ENCODE results near the gene MIOX. TPM values are rescaled to one million over a fixed set of nuclear protein-coding genes. Genes with fewer than 3 reads are reported as not detected.

The MIOX gene
- total and polyA plus RNA-seq, 2 of the 13 experiments (the other 11 are each of a cell fraction or from before 2014, with no cell fraction given) = 1.5 to 2.9 TPM

DNA sequence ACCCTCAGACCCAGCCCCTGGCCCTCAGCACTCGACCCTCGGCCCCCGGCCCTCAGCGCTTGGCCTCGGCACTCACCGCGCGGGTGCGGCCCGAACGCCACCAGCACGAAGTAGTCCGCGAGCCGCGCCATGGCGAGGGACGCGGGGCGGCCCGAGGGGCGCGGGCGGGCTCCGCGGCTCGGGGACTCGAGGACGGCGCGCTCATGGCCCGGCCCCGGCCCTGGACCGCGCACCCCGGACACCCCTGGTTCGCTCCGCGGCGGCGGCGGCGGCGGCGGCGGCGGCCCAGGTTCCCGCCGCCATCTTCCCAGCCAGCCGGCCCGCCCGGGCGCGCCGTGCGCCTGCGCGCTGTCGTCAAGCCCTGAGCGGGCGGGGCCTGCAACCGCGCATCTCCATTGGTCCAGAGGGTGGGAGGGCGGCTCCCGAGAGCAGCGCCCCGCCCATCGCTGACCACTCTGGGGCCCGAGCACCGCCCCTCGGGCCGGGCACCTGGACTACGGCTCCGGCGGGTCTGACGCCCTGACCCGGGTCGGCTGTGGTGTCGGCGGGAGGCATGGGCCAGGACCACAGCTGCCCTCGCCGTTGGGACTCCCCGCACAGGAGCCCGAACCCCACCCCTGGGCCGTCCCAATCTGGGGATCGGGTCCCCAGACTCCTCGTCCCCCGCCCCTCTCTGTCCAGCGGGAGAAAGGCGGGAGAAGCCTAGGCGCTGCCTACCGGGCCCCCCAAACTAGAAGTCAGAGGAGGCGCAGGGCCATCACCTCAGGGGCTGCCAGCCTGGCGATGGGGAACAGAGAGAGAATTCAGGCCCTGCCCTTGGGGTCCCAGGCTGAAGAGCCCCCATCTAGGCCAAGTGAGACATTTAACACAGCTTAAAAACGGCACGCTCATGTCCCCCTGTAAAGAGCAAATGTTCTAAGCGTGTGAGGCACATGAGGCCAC is 11.7 kb upstream of the MIOX start, which contains the start of gene SBF1 (continued):
- TF ChIP-seq KLF12 (CRISPR knock-in tag; IDR thresholded peaks at IDR 0.05; ENCODE audit: borderline replicate concordance) (no peak), IKZF4 (CRISPR knock-in tag; IDR thresholded peaks at IDR 0.05; ENCODE audit: borderline replicate concordance, low read depth, not compliant biosample characterization) (no peak), ZNF556 (CRISPR knock-in tag; IDR thresholded peaks at IDR 0.05; ENCODE audit: borderline replicate concordance) (no peak; the same call in 1 of the 2 replicates), ATF1 (CRISPR knock-in tag; IDR thresholded peaks at IDR 0.05) (no peak), HNRNPK (IDR thresholded peaks at IDR 0.05; ENCODE audit: low read depth, low read length, poor library complexity, severe bottlenecking) (no peak), JUN (CRISPR knock-in tag; IDR thresholded peaks at IDR 0.05) (no peak), ZNF138 (CRISPR knock-in tag; IDR thresholded peaks at IDR 0.05; ENCODE audit: low read depth) (no peak), IKZF1 (IDR thresholded peaks at IDR 0.05) (no peak), NFE2L2 (IDR thresholded peaks at IDR 0.05; ENCODE audit: low read length) (no peak), KLF11 (CRISPR knock-in tag; IDR thresholded peaks at IDR 0.05) (no peak), TGIF2 (CRISPR knock-in tag; IDR thresholded peaks at IDR 0.05) (no peak), MAF1 (CRISPR knock-in tag; IDR thresholded peaks at IDR 0.05; ENCODE audit: borderline replicate concordance) (no peak)
- TF ChIP-seq, protein P1, sequence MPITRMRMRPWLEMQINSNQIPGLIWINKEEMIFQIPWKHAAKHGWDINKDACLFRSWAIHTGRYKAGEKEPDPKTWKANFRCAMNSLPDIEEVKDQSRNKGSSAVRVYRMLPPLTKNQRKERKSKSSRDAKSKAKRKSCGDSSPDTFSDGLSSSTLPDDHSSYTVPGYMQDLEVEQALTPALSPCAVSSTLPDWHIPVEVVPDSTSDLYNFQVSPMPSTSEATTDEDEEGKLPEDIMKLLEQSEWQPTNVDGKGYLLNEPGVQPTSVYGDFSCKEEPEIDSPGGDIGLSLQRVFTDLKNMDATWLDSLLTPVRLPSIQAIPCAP (CRISPR knock-in tag; IDR thresholded peaks at IDR 0.05; ENCODE audit: low read depth) = no peak
- TF ChIP-seq, protein P2, sequence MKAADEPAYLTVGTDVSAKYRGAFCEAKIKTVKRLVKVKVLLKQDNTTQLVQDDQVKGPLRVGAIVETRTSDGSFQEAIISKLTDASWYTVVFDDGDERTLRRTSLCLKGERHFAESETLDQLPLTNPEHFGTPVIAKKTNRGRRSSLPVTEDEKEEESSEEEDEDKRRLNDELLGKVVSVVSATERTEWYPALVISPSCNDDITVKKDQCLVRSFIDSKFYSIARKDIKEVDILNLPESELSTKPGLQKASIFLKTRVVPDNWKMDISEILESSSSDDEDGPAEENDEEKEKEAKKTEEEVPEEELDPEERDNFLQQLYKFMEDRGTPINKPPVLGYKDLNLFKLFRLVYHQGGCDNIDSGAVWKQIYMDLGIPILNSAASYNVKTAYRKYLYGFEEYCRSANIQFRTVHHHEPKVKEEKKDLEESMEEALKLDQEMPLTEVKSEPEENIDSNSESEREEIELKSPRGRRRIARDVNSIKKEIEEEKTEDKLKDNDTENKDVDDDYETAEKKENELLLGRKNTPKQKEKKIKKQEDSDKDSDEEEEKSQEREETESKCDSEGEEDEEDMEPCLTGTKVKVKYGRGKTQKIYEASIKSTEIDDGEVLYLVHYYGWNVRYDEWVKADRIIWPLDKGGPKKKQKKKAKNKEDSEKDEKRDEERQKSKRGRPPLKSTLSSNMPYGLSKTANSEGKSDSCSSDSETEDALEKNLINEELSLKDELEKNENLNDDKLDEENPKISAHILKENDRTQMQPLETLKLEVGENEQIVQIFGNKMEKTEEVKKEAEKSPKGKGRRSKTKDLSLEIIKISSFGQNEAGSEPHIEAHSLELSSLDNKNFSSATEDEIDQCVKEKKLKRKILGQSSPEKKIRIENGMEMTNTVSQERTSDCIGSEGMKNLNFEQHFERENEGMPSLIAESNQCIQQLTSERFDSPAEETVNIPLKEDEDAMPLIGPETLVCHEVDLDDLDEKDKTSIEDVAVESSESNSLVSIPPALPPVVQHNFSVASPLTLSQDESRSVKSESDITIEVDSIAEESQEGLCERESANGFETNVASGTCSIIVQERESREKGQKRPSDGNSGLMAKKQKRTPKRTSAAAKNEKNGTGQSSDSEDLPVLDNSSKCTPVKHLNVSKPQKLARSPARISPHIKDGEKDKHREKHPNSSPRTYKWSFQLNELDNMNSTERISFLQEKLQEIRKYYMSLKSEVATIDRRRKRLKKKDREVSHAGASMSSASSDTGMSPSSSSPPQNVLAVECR (CRISPR knock-in tag; IDR thresholded peaks at IDR 0.05; ENCODE audit: borderline replicate concordance) = peak; percentile 56
- TF ChIP-seq, protein P3, sequence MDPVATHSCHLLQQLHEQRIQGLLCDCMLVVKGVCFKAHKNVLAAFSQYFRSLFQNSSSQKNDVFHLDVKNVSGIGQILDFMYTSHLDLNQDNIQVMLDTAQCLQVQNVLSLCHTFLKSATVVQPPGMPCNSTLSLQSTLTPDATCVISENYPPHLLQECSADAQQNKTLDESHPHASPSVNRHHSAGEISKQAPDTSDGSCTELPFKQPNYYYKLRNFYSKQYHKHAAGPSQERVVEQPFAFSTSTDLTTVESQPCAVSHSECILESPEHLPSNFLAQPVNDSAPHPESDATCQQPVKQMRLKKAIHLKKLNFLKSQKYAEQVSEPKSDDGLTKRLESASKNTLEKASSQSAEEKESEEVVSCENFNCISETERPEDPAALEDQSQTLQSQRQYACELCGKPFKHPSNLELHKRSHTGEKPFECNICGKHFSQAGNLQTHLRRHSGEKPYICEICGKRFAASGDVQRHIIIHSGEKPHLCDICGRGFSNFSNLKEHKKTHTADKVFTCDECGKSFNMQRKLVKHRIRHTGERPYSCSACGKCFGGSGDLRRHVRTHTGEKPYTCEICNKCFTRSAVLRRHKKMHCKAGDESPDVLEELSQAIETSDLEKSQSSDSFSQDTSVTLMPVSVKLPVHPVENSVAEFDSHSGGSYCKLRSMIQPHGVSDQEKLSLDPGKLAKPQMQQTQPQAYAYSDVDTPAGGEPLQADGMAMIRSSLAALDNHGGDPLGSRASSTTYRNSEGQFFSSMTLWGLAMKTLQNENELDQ (CRISPR knock-in tag; IDR thresholded peaks at IDR 0.05; ENCODE audit: borderline replicate concordance) = no peak
- TF ChIP-seq, protein P4, sequence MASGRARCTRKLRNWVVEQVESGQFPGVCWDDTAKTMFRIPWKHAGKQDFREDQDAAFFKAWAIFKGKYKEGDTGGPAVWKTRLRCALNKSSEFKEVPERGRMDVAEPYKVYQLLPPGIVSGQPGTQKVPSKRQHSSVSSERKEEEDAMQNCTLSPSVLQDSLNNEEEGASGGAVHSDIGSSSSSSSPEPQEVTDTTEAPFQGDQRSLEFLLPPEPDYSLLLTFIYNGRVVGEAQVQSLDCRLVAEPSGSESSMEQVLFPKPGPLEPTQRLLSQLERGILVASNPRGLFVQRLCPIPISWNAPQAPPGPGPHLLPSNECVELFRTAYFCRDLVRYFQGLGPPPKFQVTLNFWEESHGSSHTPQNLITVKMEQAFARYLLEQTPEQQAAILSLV (CRISPR knock-in tag; IDR thresholded peaks at IDR 0.05; ENCODE audit: borderline replicate concordance) = peak; percentile 48; the same call in 1 of the 2 replicates
